Activated T-cell treated with anti-CD3 and anti-CD28 coated beads, Interleukin-2, amount 50 U/mL, for 1 hour (primary cell): ENCODE results near the gene PEMT.

Experiments used
- DNase-seq: peaks from one replicate; pipeline ENCODE4 v3.0.0-alpha.2; 2020

The PEMT gene

GRCh38 chr17:17549732-17550366 lies 41.7 kb downstream of the PEMT start:
- no peak for DNase-seq

DNA sequence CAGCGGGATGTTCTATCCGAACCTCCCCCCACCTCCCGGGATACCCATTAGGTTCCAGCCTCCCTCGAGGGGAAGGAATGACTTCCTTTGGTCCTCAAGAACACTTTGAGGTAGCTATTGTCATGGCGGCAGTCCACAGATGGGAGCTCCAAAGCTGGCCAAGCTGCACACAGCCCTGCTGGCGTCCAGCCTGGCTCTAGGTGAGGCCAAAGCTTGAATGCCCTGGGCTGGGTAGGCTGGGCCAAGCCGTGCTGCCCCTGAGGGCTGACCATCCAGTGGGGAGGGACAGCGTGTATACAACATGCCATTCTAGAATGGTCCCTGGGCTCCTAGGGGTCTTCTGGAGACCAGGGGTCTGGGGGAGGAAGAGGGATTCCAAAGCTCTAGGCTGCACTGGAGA lies 43.5 kb downstream of the PEMT start:
- no peak for DNase-seq

GRCh38 chr17:17547210-17547764 lies 44.2 kb downstream of the PEMT start:
- DNase-seq, result no peak

DNA sequence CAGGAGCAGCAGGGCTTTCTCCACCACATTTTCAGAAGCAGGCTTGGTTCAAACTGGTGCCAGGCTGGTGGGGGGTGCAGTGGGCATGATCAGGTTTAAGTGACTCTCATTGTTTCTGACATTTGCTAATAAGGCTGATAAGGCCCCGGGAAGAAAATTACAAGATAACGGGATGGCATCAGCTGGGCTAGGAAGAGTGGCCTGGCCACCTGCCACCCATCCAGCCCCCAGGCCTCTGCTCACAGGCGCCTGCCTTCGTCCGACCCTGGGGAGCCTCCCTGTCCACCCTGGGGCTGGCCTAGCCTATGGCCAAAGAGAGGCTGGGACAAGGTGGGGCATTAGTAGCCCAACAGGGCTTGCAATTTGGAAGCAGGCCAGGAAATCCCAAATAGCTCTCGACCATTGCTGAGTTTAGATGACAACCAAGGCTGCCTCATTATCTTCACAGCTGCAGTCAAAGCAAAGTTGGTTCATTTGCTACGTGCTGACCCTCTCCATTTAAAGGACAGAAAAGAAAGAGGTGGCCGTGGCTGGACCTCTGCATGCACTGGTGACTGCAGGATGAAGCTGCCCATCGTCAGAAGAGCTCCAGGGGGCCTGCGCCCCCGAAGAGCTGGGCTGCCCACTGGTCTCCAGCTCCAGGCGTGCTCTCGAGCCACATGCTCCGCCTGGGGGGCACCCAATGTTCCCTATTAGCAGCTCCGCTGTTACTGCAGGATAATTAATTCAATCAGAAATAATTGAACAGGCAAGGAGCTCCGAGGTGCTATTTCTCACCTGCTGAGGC lies 44.9 kb downstream of the PEMT start:
- DNase-seq, result no peak

- DNase-seq, result no peak
These were observed 45.5 kb downstream of the PEMT start for GRCh38 chr17:17545984-17546383.

GRCh38 chr17:17545031-17545820 lies 46.3 kb downstream of the PEMT start:
- no peak for DNase-seq

GRCh38 chr17:17542906-17543635 lies 48.4 kb downstream of the PEMT start:
- DNase-seq, result no peak

DNA sequence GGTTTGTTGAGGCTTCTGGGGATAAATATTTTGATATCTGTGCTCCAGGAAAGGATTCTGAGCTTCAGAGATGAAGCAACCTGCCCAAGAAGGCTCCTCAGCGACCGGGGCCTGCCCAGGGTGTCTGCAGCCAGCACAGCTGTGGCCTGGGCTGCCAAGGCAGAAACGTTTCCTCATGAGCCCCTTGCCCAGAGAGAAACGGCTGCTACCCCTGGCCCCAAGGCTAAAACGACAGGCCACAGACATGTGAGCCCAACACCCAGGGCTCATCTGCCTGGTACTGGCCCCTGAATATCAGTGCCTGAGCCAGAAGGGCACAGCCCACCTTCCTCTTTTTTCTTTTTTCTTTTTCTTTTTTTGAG lies 49.9 kb downstream of the PEMT start:
- DNase-seq, result no peak

GRCh38 chr17:17540935-17541639 lies 50.4 kb downstream of the PEMT start:
- no peak for DNase-seq

- no peak for DNase-seq
These were observed 51.1 kb downstream of the PEMT start for GRCh38 chr17:17540278-17540906.

GRCh38 chr17:17539591-17539990 lies 51.9 kb downstream of the PEMT start:
- no peak for DNase-seq

GRCh38 chr17:17538417-17539391 lies 52.8 kb downstream of the PEMT start:
- no peak for DNase-seq

DNA sequence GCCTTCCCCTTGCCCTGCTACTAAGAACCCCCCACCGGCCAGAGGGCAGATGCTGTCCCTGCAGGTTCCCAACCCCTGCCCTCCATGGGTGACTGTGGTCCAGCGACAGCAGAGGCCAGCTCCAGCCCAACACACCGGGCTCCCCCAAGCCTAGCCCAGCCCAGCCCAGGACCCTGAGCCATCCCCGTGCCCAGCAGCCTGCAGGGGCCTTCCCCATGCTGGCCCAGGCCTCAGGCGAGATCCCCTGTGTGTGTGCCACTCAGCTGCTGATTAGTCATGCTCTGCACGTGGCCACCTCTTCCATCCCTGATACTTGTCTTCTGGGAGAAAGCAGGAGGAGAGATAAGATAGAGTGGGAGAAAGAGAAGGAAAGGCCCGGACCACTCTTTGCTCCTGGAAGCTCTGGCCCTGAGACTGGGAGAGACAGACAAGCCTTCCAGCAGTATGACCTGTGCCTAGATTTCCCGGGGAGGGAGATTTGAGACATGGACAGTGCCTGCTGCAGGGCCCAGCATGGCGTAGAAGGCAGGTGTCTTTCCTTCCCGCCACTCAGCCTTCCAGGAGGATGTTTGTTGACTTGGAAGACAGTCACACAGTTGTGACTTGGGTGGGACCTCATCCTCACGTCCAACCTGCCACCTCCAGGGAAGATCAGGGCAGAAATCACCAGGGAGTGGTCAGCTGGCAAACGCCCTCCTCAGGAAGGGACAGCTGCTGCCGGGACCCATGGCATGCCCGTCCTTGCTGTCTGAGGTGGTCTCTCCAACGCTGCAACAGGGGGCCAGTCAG lies 54.0 kb downstream of the PEMT start:
- no peak for DNase-seq

DNA sequence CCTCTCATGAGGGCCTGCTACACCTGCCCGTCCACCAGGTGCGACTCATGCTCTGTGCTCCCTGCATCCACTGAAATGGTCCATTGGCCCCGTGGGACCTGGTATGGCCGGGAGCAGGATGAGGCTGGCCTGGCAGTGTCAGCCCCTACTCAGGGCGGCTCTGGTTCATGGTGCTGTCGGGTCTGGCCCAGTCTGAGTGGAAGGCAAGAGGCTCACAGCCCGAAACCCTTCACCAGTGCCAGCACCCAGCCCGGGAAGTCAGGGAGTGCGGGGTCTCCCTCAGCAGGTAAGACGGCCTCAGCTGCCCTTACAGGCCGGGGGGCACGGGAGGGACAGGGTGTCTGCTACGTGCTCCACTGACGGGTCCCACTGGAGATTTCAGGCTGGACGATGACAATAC lies 54.8 kb downstream of the PEMT start:
- DNase-seq, result no peak

DNA sequence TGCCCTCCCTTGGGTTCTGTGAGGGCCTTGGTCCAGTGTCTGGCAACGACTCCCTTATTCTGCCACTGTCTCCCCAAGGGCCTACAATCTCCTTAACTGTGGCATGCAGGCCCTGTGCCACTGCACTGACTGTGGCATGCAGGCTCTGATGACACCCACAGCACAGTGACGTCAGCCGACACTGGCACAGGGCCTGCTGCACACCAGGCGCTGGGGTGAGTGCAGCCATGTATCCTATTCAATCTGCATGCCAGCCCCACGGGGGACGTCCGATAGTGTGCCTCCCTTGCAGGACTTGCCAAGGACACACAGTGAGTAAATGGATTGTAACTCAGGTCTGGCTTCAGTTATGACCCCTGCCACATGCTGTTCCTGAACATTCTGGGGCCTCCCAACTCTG lies 55.6 kb downstream of the PEMT start:
- DNase-seq, result no peak

- DNase-seq, result no peak
These were observed 57.5 kb downstream of the PEMT start for GRCh38 chr17:17533901-17534441.

GRCh38 chr17:17532991-17533390 lies 58.5 kb downstream of the PEMT start:
- no peak for DNase-seq

DNA sequence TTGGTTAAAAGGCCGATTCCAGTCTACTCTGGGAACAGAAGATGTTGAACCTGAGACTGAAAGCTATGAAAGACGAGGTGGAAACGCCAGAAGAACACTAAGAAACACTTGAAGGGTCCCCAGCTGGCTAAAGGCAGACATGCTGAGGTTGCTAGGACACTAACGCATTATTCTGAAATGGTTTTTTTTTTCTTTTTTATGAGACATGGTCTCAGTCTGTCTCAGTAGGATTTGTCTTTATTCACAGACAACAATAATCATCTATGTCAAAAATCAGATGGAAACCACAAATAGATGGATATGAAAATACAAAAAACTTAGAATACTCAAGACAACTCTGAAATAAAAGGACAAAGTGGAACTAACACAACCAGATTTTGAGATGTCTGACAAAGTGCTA lies 60.4 kb downstream of the PEMT start:
- no peak for DNase-seq
